ENCODE results near the gene SETD2. TPM values are rescaled to one million over a fixed set of nuclear protein-coding genes. Genes with fewer than 3 reads are reported as not detected.

SETD2 gene
- total RNA-seq, 2 experiments from 2014 or later: 55.7 to 74.5 TPM

DNA sequence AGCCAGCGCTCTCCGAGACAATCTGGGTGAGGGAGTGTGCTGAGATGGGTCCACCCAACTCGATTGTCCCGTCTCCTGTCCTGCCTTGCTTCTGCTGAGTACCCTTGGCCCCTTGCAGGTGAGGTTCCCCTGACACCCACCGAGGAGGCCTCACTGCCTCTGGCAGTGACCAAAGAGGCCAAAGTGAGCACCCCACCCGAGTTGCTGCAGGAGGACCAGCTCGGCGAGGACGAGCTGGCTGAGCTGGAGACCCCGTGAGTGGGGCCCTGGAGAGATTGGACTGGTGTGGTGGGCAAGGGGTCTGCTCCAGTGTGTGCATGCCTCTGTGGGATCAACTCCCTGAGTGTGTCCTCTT is 160.9 kb downstream of the SETD2 start:
- Histone ChIP-seq H3K9me3 (ENCODE audit: low read length) (no peaks in the 10 kb centered on the region), H3K79me2 (ENCODE audit: insufficient read depth, low read depth, low read length) (no peaks in the 10 kb centered on the region), H3K27ac (ENCODE audit: low read depth, low read length, poor library complexity, severe bottlenecking) (no peak overlapping the region), H3K4me3 (ENCODE audit: low read depth, low read length, poor library complexity, severe bottlenecking) (no peak overlapping the region), H3K4me1 (ENCODE audit: insufficient read depth, low read length, poor library complexity, severe bottlenecking) (no peaks in the 10 kb centered on the region), H3K4me2 (ENCODE audit: low read length) (no peak overlapping the region), H4K20me1 (ENCODE audit: insufficient read depth, low read length) (no peaks in the 10 kb centered on the region), H3K9me2 (ENCODE audit: insufficient read depth, low read length) (no peaks in the 10 kb centered on the region), H2AFZ (ENCODE audit: low read length) (no peak overlapping the region), H3K36me3 (ENCODE audit: insufficient read depth, low read length) (peaks cover 89% of the 10 kb centered on the region)
- intact Hi-C loops (cut with micrococcal nuclease; ENCODE audit: unreplicated experiment): no loop called here
- no TSS peak for BruUV-seq (replicated peaks)
- TF ChIP-seq, protein P1, sequence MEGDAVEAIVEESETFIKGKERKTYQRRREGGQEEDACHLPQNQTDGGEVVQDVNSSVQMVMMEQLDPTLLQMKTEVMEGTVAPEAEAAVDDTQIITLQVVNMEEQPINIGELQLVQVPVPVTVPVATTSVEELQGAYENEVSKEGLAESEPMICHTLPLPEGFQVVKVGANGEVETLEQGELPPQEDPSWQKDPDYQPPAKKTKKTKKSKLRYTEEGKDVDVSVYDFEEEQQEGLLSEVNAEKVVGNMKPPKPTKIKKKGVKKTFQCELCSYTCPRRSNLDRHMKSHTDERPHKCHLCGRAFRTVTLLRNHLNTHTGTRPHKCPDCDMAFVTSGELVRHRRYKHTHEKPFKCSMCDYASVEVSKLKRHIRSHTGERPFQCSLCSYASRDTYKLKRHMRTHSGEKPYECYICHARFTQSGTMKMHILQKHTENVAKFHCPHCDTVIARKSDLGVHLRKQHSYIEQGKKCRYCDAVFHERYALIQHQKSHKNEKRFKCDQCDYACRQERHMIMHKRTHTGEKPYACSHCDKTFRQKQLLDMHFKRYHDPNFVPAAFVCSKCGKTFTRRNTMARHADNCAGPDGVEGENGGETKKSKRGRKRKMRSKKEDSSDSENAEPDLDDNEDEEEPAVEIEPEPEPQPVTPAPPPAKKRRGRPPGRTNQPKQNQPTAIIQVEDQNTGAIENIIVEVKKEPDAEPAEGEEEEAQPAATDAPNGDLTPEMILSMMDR (conservative IDR thresholded peaks at IDR 0.05; ENCODE audit: low read length): no peak
- CTCF ChIA-PET (ENCODE audit: unreplicated experiment): no interaction called here
- DNase-seq (ENCODE audit: low spot score): no peak
- POLR2A ChIA-PET: no interaction called here

DNA sequence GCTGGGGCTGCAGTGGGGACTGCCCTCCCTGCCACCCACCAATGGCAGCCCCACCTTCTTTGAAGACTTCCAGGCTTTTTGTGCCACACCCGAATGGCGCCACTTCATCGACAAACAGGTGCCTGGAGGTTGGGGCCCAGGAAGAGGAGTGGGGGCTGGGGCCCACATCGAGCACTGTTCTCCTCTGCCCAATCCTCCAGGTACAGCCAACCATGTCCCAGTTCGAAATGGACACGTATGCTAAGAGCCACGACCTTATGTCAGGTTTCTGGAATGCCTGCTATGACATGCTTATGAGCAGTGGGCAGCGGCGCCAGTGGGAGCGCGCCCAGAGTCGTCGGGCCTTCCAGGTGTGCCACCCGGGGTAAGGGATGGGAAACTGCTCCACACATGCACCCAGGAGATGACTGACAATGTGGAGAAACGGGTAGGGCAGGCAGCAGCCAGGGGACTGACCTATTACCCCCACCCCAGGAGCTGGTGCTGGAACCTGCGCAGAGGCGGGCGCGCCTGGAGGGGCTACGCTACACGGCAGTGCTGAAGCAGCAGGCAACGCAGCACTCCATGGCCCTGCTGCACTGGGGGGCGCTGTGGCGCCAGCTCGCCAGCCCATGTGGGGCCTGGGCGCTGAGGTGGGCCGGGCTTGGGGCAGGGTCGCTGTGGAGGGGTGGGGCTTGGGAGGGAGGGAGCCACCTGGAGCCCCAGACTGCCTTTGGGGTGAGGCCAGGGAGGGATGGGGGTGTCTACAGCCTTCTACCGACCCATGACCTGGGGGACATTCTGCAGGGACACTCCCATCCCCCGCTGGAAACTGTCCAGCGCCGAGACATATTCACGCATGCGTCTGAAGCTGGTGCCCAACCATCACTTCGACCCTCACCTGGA is 161.5 kb downstream of the SETD2 start:
- Histone ChIP-seq H3K4me1 (ENCODE audit: insufficient read depth, low read length, poor library complexity, severe bottlenecking) (no peaks in the 10 kb centered on the region), H4K20me1 (ENCODE audit: insufficient read depth, low read length) (no peaks in the 10 kb centered on the region), H3K36me3 (ENCODE audit: insufficient read depth, low read length) (peaks cover 85% of the 10 kb centered on the region), H3K9me2 (ENCODE audit: insufficient read depth, low read length) (no peaks in the 10 kb centered on the region), H3K79me2 (ENCODE audit: insufficient read depth, low read depth, low read length) (no peaks in the 10 kb centered on the region), H3K9me3 (ENCODE audit: low read length) (no peaks in the 10 kb centered on the region), H3K4me3 (ENCODE audit: low read depth, low read length, poor library complexity, severe bottlenecking) (no peak overlapping the region), H3K27ac (ENCODE audit: low read depth, low read length, poor library complexity, severe bottlenecking) (no peak overlapping the region), H3K4me2 (ENCODE audit: low read length) (no peak overlapping the region), H2AFZ (ENCODE audit: low read length) (no peak overlapping the region)
- DNase-seq (ENCODE audit: low spot score): no peak
- CTCF ChIA-PET (ENCODE audit: unreplicated experiment): no interaction called here
- BruUV-seq (replicated peaks): no TSS peak
- TF ChIP-seq EZH2phosphoT487 (IDR thresholded peaks at IDR 0.05; ENCODE audit: borderline replicate concordance, low read depth, low read length): no peak
- TF ChIP-seq, protein P1 (conservative IDR thresholded peaks at IDR 0.05; ENCODE audit: low read length): peak; percentile 47
- POLR2A ChIA-PET: interaction anchor here (0.6 kb wide), 1 partner anchor 588 kb away, joined by 4 read pairs; no protein-coding TSS in a partner anchor
- intact Hi-C loops (cut with micrococcal nuclease; ENCODE audit: unreplicated experiment): no loop called here

DNA sequence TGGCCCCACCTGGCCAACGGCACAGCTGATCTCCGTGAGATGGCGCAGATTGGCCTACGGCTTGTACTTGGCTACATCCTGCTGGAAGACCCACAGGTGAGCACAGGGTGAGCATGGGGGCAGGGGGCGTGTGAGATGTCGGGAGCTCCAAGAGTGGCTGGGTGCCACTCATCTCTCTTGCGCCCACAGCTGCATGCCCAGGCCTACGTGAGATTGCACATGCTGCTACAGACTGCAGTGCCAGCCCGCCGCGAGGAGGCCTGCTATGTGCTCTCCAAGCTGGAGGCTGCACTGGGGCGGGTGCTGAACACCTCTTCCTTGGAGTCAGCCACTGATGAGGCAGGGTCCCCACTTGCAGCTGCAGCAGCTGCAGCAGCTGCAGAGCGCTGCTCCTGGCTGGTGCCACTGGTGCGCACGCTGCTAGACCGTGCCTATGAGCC is 162.2 kb downstream of the SETD2 start:
- TSS peak; percentile 11 for BruUV-seq (replicated peaks)
- peaks cover 84% of the 10 kb centered on the region for H3K36me3 ChIP-seq (ENCODE audit: insufficient read depth, low read length)
- no peaks in the 10 kb centered on the region for H4K20me1 ChIP-seq (ENCODE audit: insufficient read depth, low read length)
- H3K79me2 ChIP-seq (ENCODE audit: insufficient read depth, low read depth, low read length): no peaks in the 10 kb centered on the region
- no peaks in the 10 kb centered on the region for H3K9me2 ChIP-seq (ENCODE audit: insufficient read depth, low read length)
- no peak overlapping the region for H2AFZ ChIP-seq (ENCODE audit: low read length)
- POLR2A ChIA-PET: no interaction called here
- no peak overlapping the region for H3K4me2 ChIP-seq (ENCODE audit: low read length)
- H3K4me1 ChIP-seq (ENCODE audit: insufficient read depth, low read length, poor library complexity, severe bottlenecking): no peaks in the 10 kb centered on the region
- no peak for DNase-seq (ENCODE audit: low spot score)
- H3K27ac ChIP-seq (ENCODE audit: low read depth, low read length, poor library complexity, severe bottlenecking): no peak overlapping the region
- CTCF ChIA-PET (ENCODE audit: unreplicated experiment): no interaction called here
- intact Hi-C loops (cut with micrococcal nuclease; ENCODE audit: unreplicated experiment): no loop called here
- H3K4me3 ChIP-seq (ENCODE audit: low read depth, low read length, poor library complexity, severe bottlenecking): no peak overlapping the region
- H3K9me3 ChIP-seq (ENCODE audit: low read length): no peaks in the 10 kb centered on the region
- TF ChIP-seq, protein P1 (conservative IDR thresholded peaks at IDR 0.05; ENCODE audit: low read length): no peak
- no peak for TF ChIP-seq EZH2phosphoT487 (IDR thresholded peaks at IDR 0.05; ENCODE audit: borderline replicate concordance, low read depth, low read length)
